A549 (cell line): Measurements from ENCODE around the gene ZFP62. TPM values are rescaled to one million over a fixed set of nuclear protein-coding genes. Genes with fewer than 3 reads are reported as not detected.

ENCODE experiments used
- ATAC-seq, 2 experiments: fragments of 200-7000 bp in 1 of 2; fragments of >200 bp in 1 of 2; cut with Nextera tagmentation in 1 of 2; cut with Tn5 transposase in 1 of 2; 3 replicates each; pipeline versions ENCODE4 v1.8.0 to v1.9.1; 2018 to 2020; ENCODE audit warnings: mild to moderate bottlenecking in 1 of 2, moderate library complexity in 1 of 2
- CTCF ChIA-PET: fragments of 300-600 bp; sonication (Branson Sonifier 250); formaldehyde crosslinking; extraction: SDS; loops from one replicate; lab custom pipeline; 2021; ENCODE audit warnings: antibody characterized with exemption, inconsistent platforms; lab: Yijun Ruan, JAX
- POLR2A ChIA-PET: fragments of 350-600 bp; formaldehyde crosslinking; extraction: SDS; loops from one replicate; lab custom pipeline; 2021; ENCODE audit warnings: antibody characterized with exemption, inconsistent platforms; lab: Yijun Ruan, JAX
- DNase-seq, 2 experiments: peaks; one replicate each; pipeline versions ENCODE4 v3.0.0 to v3.0.0-alpha.2; 2011 to 2016; ENCODE audit warnings: low read depth in 1 of 2, low spot score in 1 of 2
- FAIRE-seq: peaks from 2 replicates; lab custom pipeline; 2011; peaks lifted over from hg19 to GRCh38; lab: Jason Lieb, UNC
- H3K27ac ChIP-seq, 2 experiments: fragments of >200 bp; sonication (Bioruptor Twin); formaldehyde crosslinking; 3 replicates each; pipeline ENCODE4 v1.5.1; 2016 to 2017
- H3K4me1 ChIP-seq: fragments of >200 bp; sonication (Bioruptor Twin); formaldehyde crosslinking; 3 replicates; pipeline ENCODE4 v1.6.1; 2016
- H3K4me2 ChIP-seq: fragments of >200 bp; sonication (Bioruptor Twin); formaldehyde crosslinking; 3 replicates; pipeline ENCODE4 v1.6.1; 2016
- H3K4me3 ChIP-seq: fragments of >200 bp; sonication (Bioruptor Twin); formaldehyde crosslinking; 3 replicates; pipeline ENCODE4 v1.5.1; 2016
- H3K9me3 ChIP-seq: fragments of >200 bp; sonication (Bioruptor Twin); formaldehyde crosslinking; 3 replicates; pipeline ENCODE4 v1.6.1; 2016
- ATOH8 ChIP-seq: fragments of 250-450 bp; sonication (Bioruptor Pico); IDR thresholded peaks from 2 replicates; pipeline ENCODE4 v1.5.0; 2020; ENCODE audit warnings: low read depth, mild to moderate bottlenecking, moderate library complexity
- BHLHE40 ChIP-seq: IDR thresholded peaks from 2 replicates; pipeline ENCODE4 v1.6.1; 2012; ENCODE audit warnings: low read depth, low read length, inconsistent platforms
- CHD2 ChIP-seq: fragments of 150-350 bp; IDR thresholded peaks from 2 replicates; pipeline ENCODE4 v1.6.1; 2014; ENCODE audit warnings: low read length; ENCODE audit not compliant: partially characterized antibody
- CHD4 ChIP-seq: fragments of 200-600 bp; sonication (generic); IDR thresholded peaks from 2 replicates; pipeline ENCODE4 v1.6.1; 2016; ENCODE audit warnings: antibody characterized with exemption, mild to moderate bottlenecking, borderline replicate concordance
- CTCF ChIP-seq: fragments of >200 bp; sonication (Bioruptor Twin); formaldehyde crosslinking; IDR thresholded peaks from 3 replicates; pipeline ENCODE4 v1.5.1; 2016
- EHF ChIP-seq: fragments of 250-450 bp; sonication (Bioruptor Pico); IDR thresholded peaks from 2 replicates; pipeline ENCODE4 v1.5.0; 2020; ENCODE audit warnings: mild to moderate bottlenecking
- EHMT2 ChIP-seq: fragments of 200-600 bp; sonication (generic); IDR thresholded peaks from 2 replicates; pipeline ENCODE4 v1.6.1; 2016; ENCODE audit warnings: antibody characterized with exemption, low read depth, mild to moderate bottlenecking, moderate library complexity
- FOXS1 ChIP-seq: fragments of 250-450 bp; sonication (Bioruptor Pico); IDR thresholded peaks from 2 replicates; pipeline ENCODE4 v1.5.0; 2020; ENCODE audit warnings: mild to moderate bottlenecking, moderate library complexity
- HDAC2 ChIP-seq: fragments of 200-600 bp; sonication (generic); IDR thresholded peaks from 2 replicates; pipeline ENCODE4 v1.6.1; 2016
- HES2 ChIP-seq: fragments of >200 bp; sonication (Bioruptor Twin); formaldehyde crosslinking; IDR thresholded peaks from 2 replicates; pipeline ENCODE4 v1.6.1; 2016
- HEYL ChIP-seq: fragments of 250-450 bp; sonication (Bioruptor Pico); IDR thresholded peaks from 2 replicates; pipeline ENCODE4 v1.8.0; 2021; ENCODE audit warnings: mild to moderate bottlenecking, moderate library complexity
- HOXA7 ChIP-seq: fragments of 250-450 bp; sonication (Bioruptor Pico); IDR thresholded peaks from 2 replicates; pipeline ENCODE4 v1.5.0; 2020; ENCODE audit warnings: mild to moderate bottlenecking, moderate library complexity
- HOXB13 ChIP-seq: fragments of 250-450 bp; sonication (Bioruptor Pico); IDR thresholded peaks from 2 replicates; pipeline ENCODE4 v1.5.0; 2020; ENCODE audit warnings: low read depth, mild to moderate bottlenecking, moderate library complexity
- JUN ChIP-seq, 2 experiments: fragments of >200 bp; sonication (Bioruptor Twin); formaldehyde crosslinking; IDR thresholded peaks; 2 replicates in 1 of 2; 3 replicates in 1 of 2; pipeline ENCODE4 v1.6.1; 2016 to 2017
- KDM5A ChIP-seq: fragments of 200-600 bp; sonication (generic); IDR thresholded peaks from 2 replicates; pipeline ENCODE4 v1.6.1; 2016; ENCODE audit warnings: antibody characterized with exemption, mild to moderate bottlenecking
- MAZ ChIP-seq: fragments of 150-350 bp; IDR thresholded peaks from 2 replicates; pipeline ENCODE4 v1.6.1; 2014; ENCODE audit warnings: antibody characterized with exemption, low read depth, low read length, borderline replicate concordance
- NFE2L2 ChIP-seq: fragments of 150-350 bp; conservative IDR thresholded peaks from 2 replicates; pipeline ENCODE4 v1.6.1; 2014; ENCODE audit warnings: low read length
- NPAS2 ChIP-seq: fragments of 250-450 bp; sonication (Bioruptor Pico); IDR thresholded peaks from 2 replicates; pipeline ENCODE4 v1.8.0; 2022; ENCODE audit warnings: mild to moderate bottlenecking, moderate library complexity, borderline replicate concordance
- POLR2AphosphoS2 ChIP-seq: conservative IDR thresholded peaks from 2 replicates; pipeline ENCODE4 v1.6.1; 2012; ENCODE audit warnings: low read length, improper control_type of control experiment, inconsistent platforms
- RAD21 ChIP-seq, 2 experiments: fragments of >200 bp in 1 of 2; sonication (Bioruptor Twin) in 1 of 2; formaldehyde crosslinking in 1 of 2; IDR thresholded peaks in 1 of 2; conservative IDR thresholded peaks in 1 of 2; 2 replicates in 1 of 2; 3 replicates in 1 of 2; pipeline ENCODE4 v1.6.1; 2012 to 2018; ENCODE audit warnings: inconsistent platforms in 1 of 2
- RFX5 ChIP-seq: fragments of 450-650 bp; IDR thresholded peaks from 2 replicates; pipeline ENCODE4 v1.7.1; 2014; ENCODE audit warnings: antibody characterized with exemption, mild to moderate bottlenecking, moderate library complexity
- TP53 ChIP-seq: fragments of 250-450 bp; sonication (Bioruptor Pico); IDR thresholded peaks from 2 replicates; pipeline ENCODE4 v1.5.0; 2021; ENCODE audit warnings: mild to moderate bottlenecking, moderate library complexity
- ZSCAN20 ChIP-seq: fragments of 250-450 bp; sonication (Bioruptor Pico); IDR thresholded peaks from 2 replicates; pipeline ENCODE4 v1.8.0; 2022; ENCODE audit warnings: mild to moderate bottlenecking, moderate library complexity
- WGBS: methylation state at CpG from one replicate; pipeline ENCODE4 v1.1.6; 2017; ENCODE audit errors: missing lambda C conversion rate; 5-methylcytosine and 5-hydroxymethylcytosine counted together
- polyA plus RNA-seq, 4 experiments: library from polyadenylated mRNA; depleted of rRNA in 3 of 4; stranded (reverse); fragments of >200 nt; fragmentation: RNase III in 1 of 4; extraction: RNeasy Plus Mini Kit Qiagen cat#74134 plus additional on column Dnase treatment in 1 of 4; gene quantifications; 2 replicates in 3 of 4; 3 replicates in 1 of 4; pipeline ENCODE4 v1.2.3, GENCODE V29; 2011 to 2017
- small RNA-seq, 6 experiments: library from RNA; depleted of rRNA; stranded (forward); fragments of <200 nt; gene quantifications; one replicate each; pipeline ENCODE3, GENCODE V24; 2012

Gene ZFP62
- polyA plus RNA-seq, 2 of the 4 experiments (the other 2 are of a cell fraction): 13.9 to 23.4 TPM

- H3K4me3 ChIP-seq: no peak overlapping the region
- peaks cover 43% of the 10 kb centered on the region for H3K4me1 ChIP-seq
- ChIA-PET POLR2A (interaction anchor here (1.0 to 1.1 kb wide), 2 partner anchors 11 to 32 kb away, joined by 4 read pairs; no protein-coding TSS in a partner anchor), CTCF (interaction anchor here (0.9 to 7.2 kb wide), 3 partner anchors 9 to 180 kb away, joined by 3 to 38 read pairs (median 4); no protein-coding TSS in a partner anchor)
- H3K4me2 ChIP-seq: no peak overlapping the region
- no peaks in the 10 kb centered on the region for H3K9me3 ChIP-seq
- 79% methylated on average over 4 of the region's 4 CpGs for WGBS
- no peak overlapping the region for H3K27ac ChIP-seq
- FAIRE-seq (no peak), ATAC-seq (no peak)
- TF ChIP-seq JUN (IDR thresholded peaks at IDR 0.05) (no peak), TP53 (CRISPR knock-in tag) (no peak), EHMT2 (no peak), RAD21 (conservative IDR thresholded peaks at IDR 0.05 in 1 of 2, IDR thresholded peaks at IDR 0.05 in 1 of 2) (peak in 1 of 2 experiments; percentile 27; a peak in 1 of 5 replicates), CTCF (peak; percentile 22; the same call in 1 of the 3 replicates)
- TF ChIP-seq, all 56 proteins: peak for 2
- DNase-seq: peak in 1 of 2 experiments; percentile 44
Observed at GRCh38 chr5:180799194-180799593, 61.9 kb downstream of the ZFP62 start.

GRCh38 chr5:180798193-180798592 is 62.9 kb downstream of the ZFP62 start:
- CTCF ChIA-PET: interaction anchor here (7.2 kb wide), 1 partner anchor 13 kb away, joined by 38 read pairs; no protein-coding TSS in a partner anchor

More at GRCh38 chr5:180798193-180798592, 62.9 kb downstream of the ZFP62 start:
- DNase-seq (no peak), FAIRE-seq (no peak), ATAC-seq (no peak)
- WGBS: 96% methylated on average over 11 of the region's 11 CpGs
- TF ChIP-seq MAZ: no peak
- no peak for TF ChIP-seq HES2
- no peak for TF ChIP-seq ATOH8
- TF ChIP-seq HOXA7: no peak
- no peak for TF ChIP-seq HEYL (CRISPR knock-in tag)
- no peak for TF ChIP-seq RFX5
- TF ChIP-seq NPAS2 (CRISPR knock-in tag): no peak
- no peak for TF ChIP-seq CHD4
- TF ChIP-seq KDM5A: no peak
- no peak for TF ChIP-seq HOXB13 (CRISPR knock-in tag)
- TF ChIP-seq HDAC2: no peak
- no peak for TF ChIP-seq TP53 (CRISPR knock-in tag)
- TF ChIP-seq FOXS1 (CRISPR knock-in tag): no peak
- TF ChIP-seq POLR2AphosphoS2: no peak
- TF ChIP-seq EHMT2: no peak
- no peak for TF ChIP-seq NFE2L2
- TF ChIP-seq BHLHE40: no peak
- no peak for TF ChIP-seq EHF (CRISPR knock-in tag)
- TF ChIP-seq CHD2: no peak
- TF ChIP-seq ZSCAN20 (CRISPR knock-in tag): no peak
- H3K4me2 ChIP-seq: no peak overlapping the region
- H3K4me3 ChIP-seq: no peak overlapping the region
- H3K9me3 ChIP-seq: no peaks in the 10 kb centered on the region
- no peak overlapping the region for H3K27ac ChIP-seq
- H3K4me1 ChIP-seq: peaks cover 40% of the 10 kb centered on the region
- POLR2A ChIA-PET: no interaction called here

Small RNAs within 50 kb of the gene (small RNA-seq; reads per million reads assigned to genes)
- 0 reads per million in 6 experiments for gene RF00019

Other genes starting within 250 kb of the ZFP62 start
- gene FLT4, start 211.7 kb downstream of the ZFP62 start, polyA plus RNA-seq (2011; rRNA removed): 1.7 and 2.0 TPM in 2 replicates
- 2.1 to 3.0 TPM (median 2.6 TPM) in 3 replicates for gene FLT4, start 211.7 kb downstream of the ZFP62 start, polyA plus RNA-seq (2017; fragmentation: RNase III; extraction: RNeasy Plus Mini Kit Qiagen cat#74134 plus additional on column Dnase treatment)
- gene OR2Y1, start 121.2 kb downstream of the ZFP62 start, polyA plus RNA-seq (2011; rRNA removed): not detected in 2 replicates
- not detected in 3 replicates for gene OR2Y1, start 121.2 kb downstream of the ZFP62 start, polyA plus RNA-seq (2017; fragmentation: RNase III; extraction: RNeasy Plus Mini Kit Qiagen cat#74134 plus additional on column Dnase treatment)
- 53.0 and 56.3 TPM in 2 replicates for gene MGAT1, start 58.5 kb downstream of the ZFP62 start, polyA plus RNA-seq (2011; rRNA removed)
- gene MGAT1, start 58.5 kb downstream of the ZFP62 start, polyA plus RNA-seq (2017; fragmentation: RNase III; extraction: RNeasy Plus Mini Kit Qiagen cat#74134 plus additional on column Dnase treatment): 54.6 to 63.4 TPM (median 61.8 TPM) in 3 replicates
- not detected in 2 replicates for gene BTNL8, start 37.9 kb upstream of the ZFP62 start, polyA plus RNA-seq (2011; rRNA removed)
- gene BTNL8, start 37.9 kb upstream of the ZFP62 start, polyA plus RNA-seq (2017; fragmentation: RNase III; extraction: RNeasy Plus Mini Kit Qiagen cat#74134 plus additional on column Dnase treatment): not detected in 3 replicates
- gene BTNL3, start 127.6 kb upstream of the ZFP62 start, polyA plus RNA-seq (2011; rRNA removed): not detected in 2 replicates
- gene BTNL3, start 127.6 kb upstream of the ZFP62 start, polyA plus RNA-seq (2017; fragmentation: RNase III; extraction: RNeasy Plus Mini Kit Qiagen cat#74134 plus additional on column Dnase treatment): not detected in 3 replicates
- gene BTNL9, start 179.0 kb upstream of the ZFP62 start, polyA plus RNA-seq (2011; rRNA removed): 0.85 and 0.89 TPM in 2 replicates
- 1.2 to 1.8 TPM (median 1.5 TPM) in 3 replicates for gene BTNL9, start 179.0 kb upstream of the ZFP62 start, polyA plus RNA-seq (2017; fragmentation: RNase III; extraction: RNeasy Plus Mini Kit Qiagen cat#74134 plus additional on column Dnase treatment)